ENCODE measurements around the gene ESYT3. TPM values are rescaled to one million over a fixed set of nuclear protein-coding genes. Genes with fewer than 3 reads are reported as not detected.
A peak's percentile ranks its signal among the peaks of the same experiment; 100 is the strongest.
"Not testable (repeated sequence)": the region's sequence is repeated elsewhere in the genome, so short reads cannot be mapped to it uniquely, and the experiment has no call there.

Gene ESYT3
- total RNA-seq, 6 donors from 2014 or later: 45.9 to 93.3 (median 54.6) TPM

- 73 to 86% methylated on average over 6 of the region's 6 CpGs for WGBS, 2 donors
- TF ChIP-seq EP300 (IDR thresholded peaks at IDR 0.05) (no peak), POLR2AphosphoS5 (IDR thresholded peaks at IDR 0.05) (no peak), POLR2A (IDR thresholded peaks at IDR 0.05) (no peak)
- TF ChIP-seq, protein P1, sequence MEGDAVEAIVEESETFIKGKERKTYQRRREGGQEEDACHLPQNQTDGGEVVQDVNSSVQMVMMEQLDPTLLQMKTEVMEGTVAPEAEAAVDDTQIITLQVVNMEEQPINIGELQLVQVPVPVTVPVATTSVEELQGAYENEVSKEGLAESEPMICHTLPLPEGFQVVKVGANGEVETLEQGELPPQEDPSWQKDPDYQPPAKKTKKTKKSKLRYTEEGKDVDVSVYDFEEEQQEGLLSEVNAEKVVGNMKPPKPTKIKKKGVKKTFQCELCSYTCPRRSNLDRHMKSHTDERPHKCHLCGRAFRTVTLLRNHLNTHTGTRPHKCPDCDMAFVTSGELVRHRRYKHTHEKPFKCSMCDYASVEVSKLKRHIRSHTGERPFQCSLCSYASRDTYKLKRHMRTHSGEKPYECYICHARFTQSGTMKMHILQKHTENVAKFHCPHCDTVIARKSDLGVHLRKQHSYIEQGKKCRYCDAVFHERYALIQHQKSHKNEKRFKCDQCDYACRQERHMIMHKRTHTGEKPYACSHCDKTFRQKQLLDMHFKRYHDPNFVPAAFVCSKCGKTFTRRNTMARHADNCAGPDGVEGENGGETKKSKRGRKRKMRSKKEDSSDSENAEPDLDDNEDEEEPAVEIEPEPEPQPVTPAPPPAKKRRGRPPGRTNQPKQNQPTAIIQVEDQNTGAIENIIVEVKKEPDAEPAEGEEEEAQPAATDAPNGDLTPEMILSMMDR (IDR thresholded peaks at IDR 0.05): no peak
- Histone ChIP-seq H3K4me3 (no peak overlapping the region), H3K27me3 (no peaks in the 10 kb centered on the region), H3K9me3 (no peaks in the 10 kb centered on the region), H3K4me1 (no peaks in the 10 kb centered on the region), H3K27ac (no peak overlapping the region), H3K36me3 (peaks cover 0 to 4% (median 0%) of the 10 kb centered on the region in 4 donors)
- DNase-seq (no peak), ATAC-seq (ENCODE audit: low FRiP score in 2 of 2) (no peak)
Observed at GRCh38 chr3:138450704-138451424, 16.4 kb downstream of the ESYT3 start.

GRCh38 chr3:138451595-138452162, 17.3 kb downstream of the ESYT3 start:
- TF ChIP-seq EP300 (IDR thresholded peaks at IDR 0.05) (no peak), POLR2A (IDR thresholded peaks at IDR 0.05) (no peak), POLR2AphosphoS5 (IDR thresholded peaks at IDR 0.05) (no peak)
- TF ChIP-seq, protein P1 (IDR thresholded peaks at IDR 0.05): no peak
- Histone ChIP-seq H3K27me3 (no peaks in the 10 kb centered on the region), H3K36me3 (peaks cover 0 to 4% (median 0%) of the 10 kb centered on the region in 4 donors), H3K9me3 (no peaks in the 10 kb centered on the region), H3K4me3 (no peak overlapping the region), H3K4me1 (no peaks in the 10 kb centered on the region), H3K27ac (no peak overlapping the region)
- 88 to 92% methylated on average over 40 to 42 of the region's 43 CpGs for WGBS, 2 donors
- DNase-seq (peak; percentile 18 to 77), ATAC-seq (ENCODE audit: low FRiP score in 2 of 2) (no peak)

DNA sequence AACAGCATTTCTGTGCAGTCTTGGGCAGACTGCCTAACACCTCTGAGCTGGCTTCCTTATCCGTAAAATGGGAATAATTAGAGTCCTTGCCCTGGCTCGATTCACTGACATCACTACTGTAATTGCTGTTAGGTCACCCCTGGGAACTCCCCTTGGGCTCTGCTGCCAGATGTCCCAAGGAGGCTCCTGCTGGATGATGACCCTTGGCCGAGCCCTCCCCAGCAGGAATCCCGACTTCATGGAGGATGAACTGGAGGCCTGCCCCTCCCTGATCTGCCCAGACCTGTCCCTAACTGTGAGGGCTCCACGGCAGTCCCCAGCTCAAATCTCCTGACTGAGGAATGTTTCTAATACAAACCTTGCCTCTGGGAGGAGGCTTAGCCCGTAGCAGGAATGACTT, 18.0 kb downstream of the ESYT3 start:
- ATAC-seq (ENCODE audit: low FRiP score in 2 of 2): no peak
- H3K9me3 ChIP-seq: no peaks in the 10 kb centered on the region

GRCh38 chr3:138453940-138454339, 19.5 kb downstream of the ESYT3 start:
- H3K4me3 ChIP-seq; H3K27me3 ChIP-seq; H3K9me3 ChIP-seq; H3K4me1 ChIP-seq; H3K27ac ChIP-seq; ATAC-seq (ENCODE audit: low FRiP score in 2 of 2): not testable (repeated sequence)
- H3K36me3 ChIP-seq: peaks cover 0 to 19% (median 8%) of the 10 kb centered on the region in 4 donors
- DNase-seq: peak in 1 of 2 donors; percentile 2
- 87 to 95% methylated on average over 8 of the region's 8 CpGs for WGBS, 2 donors

More for the DNA sequence above, 18.0 kb downstream of the ESYT3 start:
- Histone ChIP-seq H3K27me3 (no peaks in the 10 kb centered on the region), H3K4me3 (no peak overlapping the region), H3K27ac (no peak overlapping the region), H3K4me1 (no peaks in the 10 kb centered on the region), H3K36me3 (peaks cover 0 to 7% (median 2%) of the 10 kb centered on the region in 4 donors)
- TF ChIP-seq EP300 (IDR thresholded peaks at IDR 0.05): no peak
- no peak for TF ChIP-seq POLR2AphosphoS5 (IDR thresholded peaks at IDR 0.05)
- TF ChIP-seq POLR2A (IDR thresholded peaks at IDR 0.05): no peak
- TF ChIP-seq, protein P1 (IDR thresholded peaks at IDR 0.05): no peak
- peak in 1 of 2 donors; percentile 5 for DNase-seq
- 69 to 75% methylated on average over 6 of the region's 6 CpGs for WGBS, 2 donors

DNA sequence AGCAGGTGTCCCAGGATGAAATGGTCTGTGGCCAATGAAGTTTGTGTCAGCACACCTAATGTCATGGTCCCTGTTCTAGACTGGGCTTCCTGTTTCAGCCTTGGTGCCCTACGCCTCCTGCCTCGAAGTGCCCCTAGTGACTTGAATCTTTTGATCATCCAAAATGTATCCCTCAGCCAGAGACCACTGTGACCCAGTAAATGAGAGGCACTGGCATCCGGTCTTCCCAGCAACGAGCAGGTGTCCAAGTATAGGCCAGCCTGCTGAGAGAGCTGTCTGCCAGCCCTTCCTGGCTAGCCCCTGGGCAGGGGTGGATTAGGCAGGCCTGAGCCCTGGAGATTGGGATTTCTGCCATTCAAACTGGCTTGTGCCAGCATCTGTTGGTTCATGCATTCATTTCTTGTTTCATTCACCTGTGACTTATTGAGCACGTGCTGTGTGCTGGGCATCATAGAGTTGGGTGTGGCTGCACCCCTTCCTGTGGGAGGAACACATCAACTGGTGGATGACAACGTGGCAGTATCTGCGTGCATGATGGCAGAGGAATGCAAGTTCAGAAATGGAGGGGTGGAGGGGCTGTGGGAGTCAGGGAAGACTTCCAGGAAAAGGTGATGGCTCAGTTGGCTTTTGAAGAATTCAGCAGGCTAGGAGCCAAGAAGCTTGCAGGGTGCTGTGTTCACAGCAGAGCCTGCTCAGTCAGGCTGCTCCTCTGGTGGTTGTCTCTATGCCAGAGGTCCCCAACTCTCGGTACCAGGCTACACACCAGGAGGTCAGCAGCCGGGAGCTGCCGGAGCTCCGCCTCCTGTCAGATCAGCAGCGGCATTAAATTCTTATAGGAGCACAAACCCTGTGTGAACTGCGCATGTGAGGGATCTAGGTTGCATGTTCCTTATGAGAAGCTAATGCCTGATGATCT, 21.6 kb downstream of the ESYT3 start:
- H3K4me3 ChIP-seq: no peak overlapping the region
- ATAC-seq (ENCODE audit: low FRiP score in 2 of 2) (no peak), DNase-seq (peak in 1 of 2 donors; percentile 15)
- no peak overlapping the region for H3K27ac ChIP-seq
- no peaks in the 10 kb centered on the region for H3K27me3 ChIP-seq
- TF ChIP-seq EP300 (IDR thresholded peaks at IDR 0.05) (no peak), POLR2A (IDR thresholded peaks at IDR 0.05) (no peak), POLR2AphosphoS5 (IDR thresholded peaks at IDR 0.05) (no peak)
- TF ChIP-seq, protein P1 (IDR thresholded peaks at IDR 0.05): no peak
- WGBS, 2 donors: 79 to 81% methylated on average over 12 to 13 of the region's 13 CpGs
- peaks cover 0 to 7% (median 0%) of the 10 kb centered on the region in 4 donors for H3K4me1 ChIP-seq
- H3K9me3 ChIP-seq: no peaks in the 10 kb centered on the region
- H3K36me3 ChIP-seq: peaks cover 0 to 32% (median 17%) of the 10 kb centered on the region in 4 donors

Data from upper lobe of left lung (tissue), 6 donors.